ENCODE data around the gene ZNF136. TPM values are rescaled to one million over a fixed set of nuclear protein-coding genes. Genes with fewer than 3 reads are reported as not detected.

The ZNF136 gene
- polyA plus RNA-seq, 2 of the 4 experiments (the other 2 are of a cell fraction): 1.5 to 2.3 TPM

DNA sequence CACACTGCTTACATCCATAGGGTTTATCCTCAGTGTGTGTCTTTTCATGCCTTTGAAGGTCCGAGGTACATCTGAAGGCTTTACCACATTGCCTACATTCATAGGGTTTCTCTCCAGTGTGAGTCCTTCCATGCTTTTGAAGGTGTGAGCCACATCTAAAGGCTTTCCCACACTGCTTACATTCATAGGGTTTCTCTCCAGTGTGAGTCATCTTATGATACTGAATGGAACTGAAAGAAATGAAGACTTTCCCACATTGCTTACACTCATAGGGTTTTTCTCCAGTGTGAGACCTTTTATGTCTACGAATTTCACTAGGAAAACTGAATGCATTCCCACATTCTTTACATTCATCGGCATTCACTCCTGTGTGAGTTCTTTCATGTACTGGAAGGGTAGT, 29.8 kb upstream of the ZNF136 start:
- ChIA-PET POLR2A (no interaction called here), CTCF (no interaction called here)
- no peak for ATAC-seq
- Histone ChIP-seq H3K4me1 (no peaks in the 10 kb centered on the region), H3K9me3 (peaks cover 3% of the 10 kb centered on the region; the same call in 2 of the 3 replicates), H3K4me2 (no peak overlapping the region), H3K27ac (no peak overlapping the region), H3K4me3 (no peak overlapping the region)
- TF ChIP-seq HEYL (CRISPR knock-in tag; IDR thresholded peaks at IDR 0.05) (no peak), RAD21 (conservative IDR thresholded peaks at IDR 0.05 in 1 of 2, IDR thresholded peaks at IDR 0.05 in 1 of 2) (no peak), GATA3 (IDR thresholded peaks at IDR 0.05; ENCODE audit: borderline replicate concordance) (no peak), HES2 (IDR thresholded peaks at IDR 0.05) (no peak), KDM5A (IDR thresholded peaks at IDR 0.05) (no peak), MYC (IDR thresholded peaks at IDR 0.05; ENCODE audit: borderline replicate concordance, low read length) (no peak), RNF2 (IDR thresholded peaks at IDR 0.05; ENCODE audit: borderline replicate concordance, low read depth) (no peak), KDM1A (IDR thresholded peaks at IDR 0.05; ENCODE audit: low read depth) (no peak), MAFK (IDR thresholded peaks at IDR 0.05; ENCODE audit: partially characterized antibody) (no peak), POLR2A (IDR thresholded peaks at IDR 0.05; ENCODE audit: low read length) (no peak), ZSCAN20 (CRISPR knock-in tag; IDR thresholded peaks at IDR 0.05) (no peak), TP53 (CRISPR knock-in tag; IDR thresholded peaks at IDR 0.05) (no peak), HDAC2 (IDR thresholded peaks at IDR 0.05) (no peak), HOXB13 (CRISPR knock-in tag; IDR thresholded peaks at IDR 0.05; ENCODE audit: low read depth) (no peak), FOSB (CRISPR knock-in tag; IDR thresholded peaks at IDR 0.05) (no peak)
- TF ChIP-seq, protein P1, sequence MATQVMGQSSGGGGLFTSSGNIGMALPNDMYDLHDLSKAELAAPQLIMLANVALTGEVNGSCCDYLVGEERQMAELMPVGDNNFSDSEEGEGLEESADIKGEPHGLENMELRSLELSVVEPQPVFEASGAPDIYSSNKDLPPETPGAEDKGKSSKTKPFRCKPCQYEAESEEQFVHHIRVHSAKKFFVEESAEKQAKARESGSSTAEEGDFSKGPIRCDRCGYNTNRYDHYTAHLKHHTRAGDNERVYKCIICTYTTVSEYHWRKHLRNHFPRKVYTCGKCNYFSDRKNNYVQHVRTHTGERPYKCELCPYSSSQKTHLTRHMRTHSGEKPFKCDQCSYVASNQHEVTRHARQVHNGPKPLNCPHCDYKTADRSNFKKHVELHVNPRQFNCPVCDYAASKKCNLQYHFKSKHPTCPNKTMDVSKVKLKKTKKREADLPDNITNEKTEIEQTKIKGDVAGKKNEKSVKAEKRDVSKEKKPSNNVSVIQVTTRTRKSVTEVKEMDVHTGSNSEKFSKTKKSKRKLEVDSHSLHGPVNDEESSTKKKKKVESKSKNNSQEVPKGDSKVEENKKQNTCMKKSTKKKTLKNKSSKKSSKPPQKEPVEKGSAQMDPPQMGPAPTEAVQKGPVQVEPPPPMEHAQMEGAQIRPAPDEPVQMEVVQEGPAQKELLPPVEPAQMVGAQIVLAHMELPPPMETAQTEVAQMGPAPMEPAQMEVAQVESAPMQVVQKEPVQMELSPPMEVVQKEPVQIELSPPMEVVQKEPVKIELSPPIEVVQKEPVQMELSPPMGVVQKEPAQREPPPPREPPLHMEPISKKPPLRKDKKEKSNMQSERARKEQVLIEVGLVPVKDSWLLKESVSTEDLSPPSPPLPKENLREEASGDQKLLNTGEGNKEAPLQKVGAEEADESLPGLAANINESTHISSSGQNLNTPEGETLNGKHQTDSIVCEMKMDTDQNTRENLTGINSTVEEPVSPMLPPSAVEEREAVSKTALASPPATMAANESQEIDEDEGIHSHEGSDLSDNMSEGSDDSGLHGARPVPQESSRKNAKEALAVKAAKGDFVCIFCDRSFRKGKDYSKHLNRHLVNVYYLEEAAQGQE (IDR thresholded peaks at IDR 0.05): no peak
- TF ChIP-seq, protein P2, sequence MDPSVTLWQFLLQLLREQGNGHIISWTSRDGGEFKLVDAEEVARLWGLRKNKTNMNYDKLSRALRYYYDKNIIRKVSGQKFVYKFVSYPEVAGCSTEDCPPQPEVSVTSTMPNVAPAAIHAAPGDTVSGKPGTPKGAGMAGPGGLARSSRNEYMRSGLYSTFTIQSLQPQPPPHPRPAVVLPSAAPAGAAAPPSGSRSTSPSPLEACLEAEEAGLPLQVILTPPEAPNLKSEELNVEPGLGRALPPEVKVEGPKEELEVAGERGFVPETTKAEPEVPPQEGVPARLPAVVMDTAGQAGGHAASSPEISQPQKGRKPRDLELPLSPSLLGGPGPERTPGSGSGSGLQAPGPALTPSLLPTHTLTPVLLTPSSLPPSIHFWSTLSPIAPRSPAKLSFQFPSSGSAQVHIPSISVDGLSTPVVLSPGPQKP (IDR thresholded peaks at IDR 0.05; ENCODE audit: low read depth, low read length): no peak
- TF ChIP-seq, protein P3, sequence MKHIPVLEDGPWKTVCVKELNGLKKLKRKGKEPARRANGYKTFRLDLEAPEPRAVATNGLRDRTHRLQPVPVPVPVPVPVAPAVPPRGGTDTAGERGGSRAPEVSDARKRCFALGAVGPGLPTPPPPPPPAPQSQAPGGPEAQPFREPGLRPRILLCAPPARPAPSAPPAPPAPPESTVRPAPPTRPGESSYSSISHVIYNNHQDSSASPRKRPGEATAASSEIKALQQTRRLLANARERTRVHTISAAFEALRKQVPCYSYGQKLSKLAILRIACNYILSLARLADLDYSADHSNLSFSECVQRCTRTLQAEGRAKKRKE (CRISPR knock-in tag; IDR thresholded peaks at IDR 0.05; ENCODE audit: low read depth): no peak
- 51% methylated on average over 3 of the region's 3 CpGs for WGBS (ENCODE audit: missing lambda C conversion rate)
- no peak for DNase-seq (ENCODE audit: low read depth in 1 of 2, low spot score in 1 of 2)
- no peak for FAIRE-seq

DNA sequence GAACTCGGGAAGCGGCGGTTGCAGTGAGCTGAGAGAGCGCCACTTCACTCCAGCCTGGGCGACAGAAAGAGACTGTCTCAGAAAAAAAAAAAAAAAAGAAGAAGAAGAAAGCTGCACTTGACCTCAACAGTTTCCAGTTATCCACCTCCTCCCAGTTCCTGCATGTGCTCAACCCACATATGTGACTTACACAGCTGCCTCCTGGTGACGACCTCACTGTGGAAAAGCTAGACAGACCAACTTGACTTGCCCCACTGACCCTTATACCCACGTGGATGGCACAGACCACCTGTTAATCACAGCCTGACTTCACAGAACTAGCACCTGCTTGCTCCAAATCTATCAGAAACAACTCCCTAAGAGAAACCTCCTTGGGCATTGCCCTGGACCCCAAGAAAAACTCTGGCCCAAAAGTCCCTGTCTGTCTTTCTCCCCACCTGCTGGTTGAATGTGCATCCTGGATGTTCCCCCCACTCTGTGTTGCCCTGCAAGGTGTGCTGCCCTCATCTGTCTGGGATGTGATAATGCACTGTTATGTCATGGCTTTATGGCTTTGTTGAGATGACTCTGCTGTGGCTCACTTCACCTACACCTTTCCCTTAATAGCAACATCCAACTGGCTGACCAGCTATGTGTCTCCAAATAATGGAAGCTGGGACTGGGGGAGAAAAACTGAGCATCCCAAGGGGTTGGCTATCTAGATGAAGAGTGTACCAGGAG, 25.5 kb upstream of the ZNF136 start:
- POLR2A ChIA-PET: no interaction called here
- Histone ChIP-seq H3K27ac (no peak overlapping the region), H3K4me2 (no peak overlapping the region), H3K4me1 (no peaks in the 10 kb centered on the region), H3K4me3 (no peak overlapping the region), H3K9me3 (peaks cover 7% of the 10 kb centered on the region; the same call in 1 of the 3 replicates)
- FAIRE-seq (no peak), ATAC-seq (no peak), DNase-seq (ENCODE audit: low read depth in 1 of 2, low spot score in 1 of 2) (no peak)
- 56% methylated on average over 7 of the region's 7 CpGs for WGBS (ENCODE audit: missing lambda C conversion rate)
- no peak for TF ChIP-seq CBX2 (IDR thresholded peaks at IDR 0.05; ENCODE audit: borderline replicate concordance, low read depth)
- no peak for TF ChIP-seq USF2 (IDR thresholded peaks at IDR 0.05)
- TF ChIP-seq NPAS2 (CRISPR knock-in tag; IDR thresholded peaks at IDR 0.05; ENCODE audit: borderline replicate concordance): no peak
- TF ChIP-seq SMC3 (IDR thresholded peaks at IDR 0.05): no peak
- no peak for TF ChIP-seq E2F6 (IDR thresholded peaks at IDR 0.05; ENCODE audit: borderline replicate concordance, low read depth)
- TF ChIP-seq EHMT2 (IDR thresholded peaks at IDR 0.05; ENCODE audit: low read depth): no peak
- CTCF ChIA-PET: interaction anchor here (0.7 to 1.8 kb wide), 2 partner anchors 16 to 20 kb away, joined by 3 to 5 read pairs; no protein-coding TSS in a partner anchor

All from A549 (cell line).